ENCODE results near the gene DBN1. TPM values are rescaled to one million over a fixed set of nuclear protein-coding genes. Genes with fewer than 3 reads are reported as not detected.

The DBN1 gene
- total and polyA plus RNA-seq, 9 of the 15 experiments (the other 6 are each of a cell fraction or from before 2014, with no cell fraction given), result 0.25 to 87.2 (median 27.9) TPM

- no peak for TF ChIP-seq SAP30 (IDR thresholded peaks at IDR 0.05; ENCODE audit: borderline replicate concordance, insufficient read depth, low read depth, low read length, poor library complexity, severe bottlenecking)
- TF ChIP-seq POLR2G (IDR thresholded peaks at IDR 0.05; ENCODE audit: low read depth, low read length), result peak; percentile 86
- TF ChIP-seq NRF1 (conservative IDR thresholded peaks at IDR 0.05 in 1 of 2, IDR thresholded peaks at IDR 0.05 in 1 of 2), result peak; percentile 80 to 83
- TF ChIP-seq HMG20A (CRISPR knock-in tag; conservative IDR thresholded peaks at IDR 0.05), result no peak
- no peak for TF ChIP-seq MXI1 (IDR thresholded peaks at IDR 0.05; ENCODE audit: low read depth, low read length)
- TF ChIP-seq SMC3 (conservative IDR thresholded peaks at IDR 0.05; ENCODE audit: insufficient read depth, low read depth, low read length), result no peak; the same call in 1 of the 2 replicates
- TF ChIP-seq GTF2F1 (IDR thresholded peaks at IDR 0.05; ENCODE audit: low read depth, low read length), result no peak
- TF ChIP-seq MCM3 (IDR thresholded peaks at IDR 0.05), result no peak
- no peak; the same call in 1 of the 2 replicates for TF ChIP-seq ESRRB (CRISPR knock-in tag; IDR thresholded peaks at IDR 0.05; ENCODE audit: borderline replicate concordance)
- TF ChIP-seq ZNF444 (CRISPR knock-in tag; IDR thresholded peaks at IDR 0.05), result no peak
- no peak for TF ChIP-seq SRSF1 (IDR thresholded peaks at IDR 0.05; ENCODE audit: low read depth, low read length)
- no peak for TF ChIP-seq ARID2 (IDR thresholded peaks at IDR 0.05)
- TF ChIP-seq DACH1 (IDR thresholded peaks at IDR 0.05; ENCODE audit: partially characterized antibody), result no peak
- TF ChIP-seq GABPA (tag; conservative IDR thresholded peaks at IDR 0.05; ENCODE audit: low read depth), result peak; percentile 23; the same call in 1 of the 2 replicates
- 0 out of 2 replicates have a peak, but pooled peaks have one; percentile 2 for TF ChIP-seq ATF1 (CRISPR knock-in tag; IDR thresholded peaks at IDR 0.05)
- 0 out of 2 replicates have a peak, but pooled peaks have one; percentile 10 for TF ChIP-seq ATF1 (tag; IDR thresholded peaks at IDR 0.05)
- no peak for TF ChIP-seq KHSRP (IDR thresholded peaks at IDR 0.05)
- TF ChIP-seq STAG1 (CRISPR knock-in tag; IDR thresholded peaks at IDR 0.05; ENCODE audit: borderline replicate concordance), result no peak
- no peak; the same call in 1 of the 2 replicates for TF ChIP-seq ZNF695 (CRISPR knock-in tag; IDR thresholded peaks at IDR 0.05)
These were observed 27.0 kb downstream of the DBN1 start, which contains the start of gene PRR7 (continued) for GRCh38 chr5:177446200-177447065.

All from K562 (cell line).